Hematopoietic multipotent progenitor cell treated with erythropoietin and hydrocortisone succinate and interleukin-3 and kit ligand, for 15 days (in vitro differentiated cells): ENCODE measurements around the gene FOXP2.
"Not testable (repeated sequence)": the region's sequence is repeated elsewhere in the genome, so short reads cannot be mapped to it uniquely, and the experiment has no call there.

Source experiments
- DNase-seq: peaks from one replicate; pipeline ENCODE4 v3.0.0-alpha.2; 2015; ENCODE audit warnings: low spot score

FOXP2 gene

GRCh38 chr7:114414156-114415063, at the start of gene FOXP2:
FOXP2 (plus strand) TSS chr7:114414815; CDS start chr7:114426512, 11,697 bp downstream.
- no peak for DNase-seq

GRCh38 chr7:114365791-114366190, 48.8 kb upstream of the FOXP2 start:
- DNase-seq = no peak

GRCh38 chr7:114368492-114368891, 46.1 kb upstream of the FOXP2 start:
- no peak for DNase-seq

- no peak for DNase-seq
Observed at GRCh38 chr7:114369294-114369693, 45.3 kb upstream of the FOXP2 start.

- no peak for DNase-seq
Observed at GRCh38 chr7:114372619-114373018, 42.0 kb upstream of the FOXP2 start.

- DNase-seq = no peak
Observed at GRCh38 chr7:114375907-114376306, 38.7 kb upstream of the FOXP2 start.

- not testable (repeated sequence) for DNase-seq
Observed at GRCh38 chr7:114383946-114384345, 30.7 kb upstream of the FOXP2 start.

- not testable (repeated sequence) for DNase-seq
Observed at GRCh38 chr7:114384346-114384745, 30.3 kb upstream of the FOXP2 start.

GRCh38 chr7:114388021-114388420, 26.6 kb upstream of the FOXP2 start:
- DNase-seq = no peak

- no peak for DNase-seq
Observed at GRCh38 chr7:114392686-114393085, 21.9 kb upstream of the FOXP2 start.

GRCh38 chr7:114402876-114403635, 11.6 kb upstream of the FOXP2 start:
- no peak for DNase-seq

- no peak for DNase-seq
Observed at GRCh38 chr7:114405427-114405826, 9.2 kb upstream of the FOXP2 start.

GRCh38 chr7:114409750-114410149, 4.9 kb upstream of the FOXP2 start:
- DNase-seq = no peak

- no peak for DNase-seq
Observed at GRCh38 chr7:114412548-114412947, 2.1 kb upstream of the FOXP2 start.

- DNase-seq = no peak
Observed at GRCh38 chr7:114413761-114414155, 857 bp upstream of the FOXP2 start.

GRCh38 chr7:114415064-114415989, 712 bp downstream of the FOXP2 start:
- DNase-seq = no peak

- DNase-seq = no peak
Observed at GRCh38 chr7:114416129-114416990, 1.7 kb downstream of the FOXP2 start.

- no peak for DNase-seq
Observed at GRCh38 chr7:114417290-114417689, 2.7 kb downstream of the FOXP2 start.

- DNase-seq = no peak
Observed at GRCh38 chr7:114418117-114418516, 3.5 kb downstream of the FOXP2 start.

- DNase-seq = no peak
Observed at GRCh38 chr7:114419441-114420272, 5.0 kb downstream of the FOXP2 start.
